DOHH2 (cell line): ENCODE results near the gene ATP9B.

Source experiments
- CTCF ChIP-seq: fragments of 200-600 bp; sonication (generic); IDR thresholded peaks from one replicate; pipeline ENCODE4 v1.5.1; 2014; ENCODE audit warnings: antibody characterized with exemption, mild to moderate bottlenecking, low read depth, low read length; ENCODE audit not compliant: poor library complexity, severe bottlenecking
- EZH2phosphoT487 ChIP-seq: fragments of 200-600 bp; sonication (generic); IDR thresholded peaks from 2 replicates; pipeline ENCODE4 v1.6.1; 2017; ENCODE audit warnings: borderline replicate concordance, mild to moderate bottlenecking, antibody characterized with exemption, low read length, moderate library complexity, mixed read lengths

- TF ChIP-seq EZH2phosphoT487 (no peak), CTCF (no peak)
These were observed 183.9 kb downstream of the ATP9B start for GRCh38 chr18:79252904-79253633.
